HG03064 (cell line): ENCODE results near the gene MUC12.
"Not testable (repeated sequence)": the region's sequence is repeated elsewhere in the genome, so short reads cannot be mapped to it uniquely, and the experiment has no call there.

Experiments
- ATAC-seq: cut with Tn5 transposase; IDR thresholded peaks from one replicate; pipeline ENCODE4 v1.9.1; 2021; ENCODE audit warnings: low read depth; ENCODE audit not compliant: unreplicated experiment

The MUC12 gene

GRCh38 chr7:100959894-100960293 is 9.5 kb upstream of the MUC12 start:
- no peak for ATAC-seq

DNA sequence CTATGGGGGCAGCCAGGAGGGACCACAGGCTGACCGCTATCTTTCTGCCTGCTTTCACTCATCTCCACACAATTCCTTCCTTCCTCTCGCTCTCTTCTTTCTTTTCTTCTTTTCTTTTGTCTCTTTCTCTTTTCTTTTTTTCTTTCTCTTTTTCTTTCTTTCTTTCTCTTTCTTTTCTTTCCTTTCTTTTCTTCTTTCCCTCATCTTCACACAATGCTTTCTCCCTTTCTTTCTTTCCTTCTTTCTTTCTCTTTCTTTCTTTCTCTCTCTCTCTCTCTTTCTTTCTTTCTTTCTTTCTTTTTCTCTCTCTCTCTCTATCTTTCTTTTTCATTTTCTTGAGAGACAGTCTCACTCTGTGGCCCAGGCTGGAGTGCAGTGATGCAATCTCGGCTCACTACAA is 6.8 kb upstream of the MUC12 start:
- ATAC-seq = no peak

- ATAC-seq = no peak
Observed at GRCh38 chr7:100963386-100963785, 6.0 kb upstream of the MUC12 start.

DNA sequence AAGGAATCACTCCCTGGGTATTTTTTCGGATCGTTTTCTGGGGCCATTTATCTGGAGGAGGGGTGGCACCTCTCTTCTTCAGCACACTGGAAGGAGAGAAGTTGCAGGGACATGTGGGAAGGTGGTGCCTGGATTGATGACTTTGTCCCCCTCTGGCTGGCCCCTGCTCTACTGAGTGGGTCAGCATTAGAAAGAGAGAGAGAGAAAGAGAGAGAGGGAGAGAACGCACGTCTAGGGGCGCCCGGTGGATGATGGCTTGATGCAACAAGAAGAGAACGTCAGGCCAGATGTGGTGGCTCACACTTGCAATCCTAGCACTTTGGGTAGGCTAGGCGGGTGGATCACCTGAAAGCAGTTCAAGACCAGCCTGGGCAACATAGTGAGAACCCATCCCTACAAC is 5.5 kb upstream of the MUC12 start:
- no peak for ATAC-seq

- ATAC-seq = no peak
Observed at GRCh38 chr7:100964630-100965029, 4.7 kb upstream of the MUC12 start.

GRCh38 chr7:100965045-100965722 is 4.2 kb upstream of the MUC12 start:
- no peak for ATAC-seq

GRCh38 chr7:100965723-100966541 is 3.4 kb upstream of the MUC12 start:
- ATAC-seq = no peak

GRCh38 chr7:100966542-100967291 is 2.6 kb upstream of the MUC12 start:
- no peak for ATAC-seq

- ATAC-seq = no peak
Observed at GRCh38 chr7:100967292-100967863, 2.0 kb upstream of the MUC12 start.

GRCh38 chr7:100968031-100968430 is 1.3 kb upstream of the MUC12 start:
- ATAC-seq = no peak

DNA sequence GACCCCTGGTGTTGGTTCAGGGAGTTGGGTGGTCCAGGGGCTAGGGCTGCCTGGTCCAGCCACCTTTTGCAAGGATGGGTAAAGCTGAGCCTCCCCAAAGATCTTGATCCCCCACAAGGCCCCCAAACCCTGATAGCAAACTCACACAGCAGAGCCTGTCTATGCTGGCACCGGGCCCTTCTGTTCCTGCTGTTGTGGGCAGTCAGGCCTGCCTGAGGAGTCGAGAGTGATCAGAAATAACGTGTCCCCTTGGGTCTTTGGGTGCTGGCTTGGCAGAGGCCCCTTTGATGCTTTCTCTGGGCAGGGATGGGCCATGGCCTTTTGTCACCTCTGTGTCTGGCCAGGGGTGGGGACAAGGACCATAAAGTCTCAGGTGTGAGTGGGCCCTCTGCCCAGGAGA is 715 bp upstream of the MUC12 start:
- ATAC-seq = no peak

DNA sequence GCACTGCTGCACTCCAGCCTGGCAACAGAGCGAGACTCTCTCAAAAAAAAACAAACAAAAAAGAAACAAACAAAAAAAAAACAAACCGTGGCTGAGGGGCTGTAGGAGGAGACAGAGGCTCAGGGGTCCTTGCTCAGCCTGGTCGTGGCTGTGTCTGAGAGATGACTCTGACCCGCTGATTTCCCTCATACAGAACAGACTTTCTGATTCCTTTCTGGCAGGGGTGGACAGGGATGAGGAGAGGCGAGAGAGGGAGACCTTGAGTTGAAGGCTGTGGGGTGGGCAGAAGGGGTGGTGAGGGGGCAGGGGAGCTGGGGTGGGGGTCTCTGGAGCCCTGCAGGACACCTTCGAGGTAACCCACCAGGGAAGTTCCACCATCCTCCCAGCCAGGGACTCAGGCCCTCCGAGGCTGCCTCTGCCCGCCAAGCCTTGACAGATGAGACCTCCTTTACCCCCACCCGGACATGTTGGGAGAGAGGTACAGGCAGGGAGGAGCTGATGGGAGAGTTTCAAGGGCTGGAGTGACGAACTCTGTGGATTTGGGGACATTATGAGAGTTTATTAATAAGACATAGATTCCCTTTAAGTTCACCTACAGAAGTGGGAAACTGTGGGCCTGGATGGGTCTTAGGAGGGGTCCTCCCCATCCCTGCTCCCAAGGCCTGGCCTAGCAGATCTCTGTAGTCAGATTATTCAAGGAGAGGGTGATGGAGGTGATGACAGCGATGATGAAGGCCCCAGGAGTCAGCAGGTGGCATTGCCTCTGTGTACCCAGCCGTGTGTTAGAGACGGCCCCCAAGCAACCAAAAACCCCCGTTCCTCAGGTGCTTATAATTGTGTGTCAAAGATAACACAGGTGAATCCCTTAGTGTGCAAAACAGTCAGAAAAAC is 2.0 kb downstream of the MUC12 start:
- ATAC-seq = no peak

GRCh38 chr7:100972002-100972347 is 2.6 kb downstream of the MUC12 start:
- ATAC-seq = no peak

- ATAC-seq = no peak
Observed at GRCh38 chr7:100974021-100974420, 4.7 kb downstream of the MUC12 start.

DNA sequence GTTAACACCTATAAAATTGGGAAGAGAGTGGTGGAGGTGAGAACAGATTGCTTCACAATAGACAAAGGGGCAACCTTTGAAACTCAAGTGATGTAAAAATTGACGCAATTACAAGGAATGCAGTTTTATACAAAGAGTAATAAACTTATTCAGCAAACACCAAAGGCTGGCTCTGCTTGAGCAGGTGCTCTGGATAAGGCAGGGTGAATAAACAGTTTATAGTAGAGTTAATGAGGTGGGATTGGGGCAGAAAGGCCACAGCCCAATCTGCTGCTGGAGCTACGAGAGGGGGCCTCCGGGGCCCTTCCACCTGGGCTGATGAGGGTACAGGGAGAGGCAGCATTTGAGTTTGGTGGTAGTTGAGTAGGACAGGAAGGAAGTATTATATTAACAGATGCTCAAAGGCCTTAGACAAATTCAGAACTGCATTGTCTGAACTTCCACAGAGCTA is 6.0 kb downstream of the MUC12 start:
- no peak for ATAC-seq

GRCh38 chr7:100978300-100978699 is 8.9 kb downstream of the MUC12 start:
- ATAC-seq = no peak

GRCh38 chr7:100983451-100984187 is 14.3 kb downstream of the MUC12 start:
- ATAC-seq = no peak

DNA sequence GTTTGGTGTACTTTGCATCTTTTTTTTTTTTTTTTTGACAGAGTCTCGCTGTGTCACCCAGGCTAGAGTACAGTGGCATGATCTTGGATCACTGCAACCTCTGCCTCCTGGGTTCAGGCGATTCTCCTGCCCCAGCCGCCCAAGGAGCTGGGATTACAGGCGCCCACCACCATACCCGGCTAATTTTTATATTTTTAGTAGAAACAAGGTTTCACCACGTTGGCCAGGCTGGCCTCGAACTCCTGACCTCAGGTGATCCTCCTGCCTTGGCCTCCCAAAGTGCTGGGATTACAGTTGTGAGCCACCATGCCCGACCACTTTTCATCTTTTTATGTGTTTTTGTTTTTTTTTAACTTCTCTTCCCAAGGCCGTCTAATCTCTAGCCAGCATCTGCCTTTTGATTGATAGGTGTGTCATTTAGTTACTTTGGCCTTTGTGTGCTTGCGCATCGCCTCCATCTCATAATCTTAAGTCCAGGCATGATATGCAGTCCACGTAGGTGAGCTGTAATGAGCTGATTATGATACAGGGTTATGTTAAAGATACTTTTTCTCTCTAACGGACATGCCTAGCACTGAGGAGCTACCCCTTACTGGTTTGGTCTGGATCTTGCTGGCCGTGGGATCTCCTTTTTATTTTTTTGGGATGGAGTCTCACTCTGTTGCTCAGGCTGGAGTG is 15.0 kb downstream of the MUC12 start:
- ATAC-seq = not testable (repeated sequence)
